ENCODE results near the gene PTGES3.

The PTGES3 gene

GRCh38 chr12:56632701-56633467 lies 55.2 kb downstream of the PTGES3 start:
- H3K4me3 ChIP-seq (ENCODE audit: low read length) = peak overlapping the region; percentile 86
- H3K27ac ChIP-seq (ENCODE audit: low read length) = peak overlapping the region; percentile 98
- H2AFZ ChIP-seq (ENCODE audit: low read depth, low read length) = no peak overlapping the region
- H3K9me3 ChIP-seq (ENCODE audit: insufficient read depth, low read length) = no peaks in the 10 kb centered on the region
- H3K4me2 ChIP-seq (ENCODE audit: low read length) = peak overlapping the region; percentile 97
- peak overlapping the region; percentile 98 for H3K9ac ChIP-seq (ENCODE audit: low read length)
- peaks cover 52% of the 10 kb centered on the region for H3K4me1 ChIP-seq (ENCODE audit: low read length)
- H3K79me2 ChIP-seq (ENCODE audit: low read length) = peaks cover 72% of the 10 kb centered on the region
- H4K20me1 ChIP-seq (ENCODE audit: insufficient read depth, low read length) = peaks cover 12% of the 10 kb centered on the region
- TF ChIP-seq EZH2phosphoT487 (IDR thresholded peaks at IDR 0.05; ENCODE audit: low read depth) (no peak), CTCF (IDR thresholded peaks at IDR 0.05; ENCODE audit: low read depth, low read length) (peak; percentile 6; the same call in 1 of the 2 replicates)
- H3K27me3 ChIP-seq (ENCODE audit: low read depth, low read length) = no peaks in the 10 kb centered on the region
- H3K36me3 ChIP-seq (replicated peaks; ENCODE audit: low read depth, low read length) = peaks cover 12% of the 10 kb centered on the region

- peaks cover 81% of the 10 kb centered on the region for H3K79me2 ChIP-seq (ENCODE audit: low read length)
- peaks cover 8% of the 10 kb centered on the region for H3K36me3 ChIP-seq (replicated peaks; ENCODE audit: low read depth, low read length)
- H2AFZ ChIP-seq (ENCODE audit: low read depth, low read length) = no peak overlapping the region
- peak overlapping the region; percentile 97 for H3K4me2 ChIP-seq (ENCODE audit: low read length)
- no peaks in the 10 kb centered on the region for H3K9me3 ChIP-seq (ENCODE audit: insufficient read depth, low read length)
- peak overlapping the region; percentile 86 for H3K4me3 ChIP-seq (ENCODE audit: low read length)
- H4K20me1 ChIP-seq (ENCODE audit: insufficient read depth, low read length) = peaks cover 16% of the 10 kb centered on the region
- TF ChIP-seq EZH2phosphoT487 (IDR thresholded peaks at IDR 0.05; ENCODE audit: low read depth) (no peak), CTCF (IDR thresholded peaks at IDR 0.05; ENCODE audit: low read depth, low read length) (no peak)
- H3K27ac ChIP-seq (ENCODE audit: low read length) = peak overlapping the region; percentile 98
- no peaks in the 10 kb centered on the region for H3K27me3 ChIP-seq (ENCODE audit: low read depth, low read length)
- H3K4me1 ChIP-seq (ENCODE audit: low read length) = peaks cover 45% of the 10 kb centered on the region
- H3K9ac ChIP-seq (ENCODE audit: low read length) = peak overlapping the region; percentile 98
These were observed 56.0 kb downstream of the PTGES3 start for GRCh38 chr12:56631790-56632700.

GRCh38 chr12:56630180-56630632 lies 57.9 kb downstream of the PTGES3 start, which contains the start of gene BAZ2A:
Gene BAZ2A (minus strand): TSS chr12:56630326. CDS start chr12:56617530, 12,796 bp downstream.
- H3K9ac ChIP-seq (ENCODE audit: low read length) = peak within 1 kb of the TSS; percentile 100
- H3K27ac ChIP-seq (ENCODE audit: low read length) = peak within 1 kb of the TSS; percentile 98
- H4K20me1 ChIP-seq (ENCODE audit: insufficient read depth, low read length) = peaks cover 30% of the 10 kb centered on the region
- H3K36me3 ChIP-seq (replicated peaks; ENCODE audit: low read depth, low read length) = peaks cover 20% of the 10 kb centered on the region
- no peaks in the 10 kb centered on the region for H3K27me3 ChIP-seq (ENCODE audit: low read depth, low read length)
- TF ChIP-seq CTCF (IDR thresholded peaks at IDR 0.05; ENCODE audit: low read depth, low read length) (no peak), EZH2phosphoT487 (IDR thresholded peaks at IDR 0.05; ENCODE audit: low read depth) (no peak)
- peaks cover 93% of the 10 kb centered on the region for H3K79me2 ChIP-seq (ENCODE audit: low read length)
- peak within 1 kb of the TSS; percentile 91 for H3K4me3 ChIP-seq (ENCODE audit: low read length)
- peak within 1 kb of the TSS; percentile 98 for H3K4me2 ChIP-seq (ENCODE audit: low read length)
- no peak within 1 kb of the TSS for H2AFZ ChIP-seq (ENCODE audit: low read depth, low read length)
- H3K4me1 ChIP-seq (ENCODE audit: low read length) = peaks cover 49% of the 10 kb centered on the region
- H3K9me3 ChIP-seq (ENCODE audit: insufficient read depth, low read length) = no peaks in the 10 kb centered on the region
